CMK (cell line): ENCODE data around the gene PTPRC.

ENCODE experiments used
- DNase-seq: peaks from one replicate; pipeline ENCODE4 v3.0.0-alpha.2; 2010; ENCODE audit warnings: low read depth

The PTPRC gene

DNA sequence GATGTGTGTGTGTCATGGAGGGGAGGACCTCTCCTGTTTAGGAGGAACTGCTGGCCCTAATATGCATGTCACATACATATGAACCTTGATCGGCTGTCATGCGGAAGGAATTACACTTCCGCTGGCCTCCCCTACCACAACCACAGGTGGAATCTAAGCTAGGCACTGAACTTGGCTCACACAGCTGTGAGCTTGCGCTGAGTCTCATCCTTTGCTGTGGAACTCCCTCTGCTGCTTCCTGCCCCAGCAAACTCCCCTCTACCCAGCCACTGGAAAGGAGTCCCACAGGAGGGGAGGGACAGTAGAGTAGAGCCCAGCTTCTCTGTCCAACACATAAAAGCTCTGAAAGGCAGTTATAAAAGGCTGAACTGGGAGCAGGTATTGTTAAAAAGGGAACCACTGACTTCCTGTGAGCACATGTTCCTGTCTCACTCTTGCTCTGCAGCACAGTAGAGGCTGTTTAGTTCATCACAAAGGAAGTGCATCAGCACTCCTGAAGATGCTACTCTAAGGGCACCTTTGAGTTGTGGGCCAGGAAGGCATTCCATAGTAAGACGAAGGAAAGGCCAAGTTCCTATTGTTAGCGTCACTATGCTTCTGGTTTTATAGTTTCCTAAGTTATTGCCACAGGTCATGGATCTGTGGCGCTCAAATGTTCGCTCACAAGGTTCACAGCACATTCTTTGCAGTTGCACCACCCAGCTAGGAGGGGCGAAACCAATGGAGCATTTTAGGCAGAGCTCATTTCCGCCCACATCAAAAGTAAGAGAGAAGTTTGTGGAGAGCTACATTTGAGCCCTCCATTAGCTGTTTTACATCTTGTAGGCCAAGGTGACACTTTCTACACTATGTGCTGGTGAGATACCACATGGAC, 17.7 kb upstream of the PTPRC start:
- no peak for DNase-seq

DNA sequence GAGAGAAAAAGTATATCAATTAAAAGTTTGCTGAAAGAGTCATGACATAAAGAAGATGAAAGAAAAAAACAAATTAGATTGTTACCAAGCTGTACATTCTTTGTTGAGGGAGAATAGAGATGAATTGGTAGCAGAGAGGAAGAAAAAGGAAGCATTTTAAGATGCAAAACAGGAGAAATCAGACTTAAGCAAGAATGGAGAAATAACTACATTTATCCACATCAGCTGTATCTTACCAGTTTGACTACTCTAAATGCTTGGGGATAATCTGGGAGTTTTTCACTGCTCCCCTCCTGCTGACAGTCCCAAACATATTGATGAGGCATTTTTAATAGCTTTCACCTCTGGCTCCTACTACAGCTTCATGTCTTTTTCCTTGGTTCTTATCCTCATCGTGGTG, 16.8 kb upstream of the PTPRC start:
- no peak for DNase-seq

DNA sequence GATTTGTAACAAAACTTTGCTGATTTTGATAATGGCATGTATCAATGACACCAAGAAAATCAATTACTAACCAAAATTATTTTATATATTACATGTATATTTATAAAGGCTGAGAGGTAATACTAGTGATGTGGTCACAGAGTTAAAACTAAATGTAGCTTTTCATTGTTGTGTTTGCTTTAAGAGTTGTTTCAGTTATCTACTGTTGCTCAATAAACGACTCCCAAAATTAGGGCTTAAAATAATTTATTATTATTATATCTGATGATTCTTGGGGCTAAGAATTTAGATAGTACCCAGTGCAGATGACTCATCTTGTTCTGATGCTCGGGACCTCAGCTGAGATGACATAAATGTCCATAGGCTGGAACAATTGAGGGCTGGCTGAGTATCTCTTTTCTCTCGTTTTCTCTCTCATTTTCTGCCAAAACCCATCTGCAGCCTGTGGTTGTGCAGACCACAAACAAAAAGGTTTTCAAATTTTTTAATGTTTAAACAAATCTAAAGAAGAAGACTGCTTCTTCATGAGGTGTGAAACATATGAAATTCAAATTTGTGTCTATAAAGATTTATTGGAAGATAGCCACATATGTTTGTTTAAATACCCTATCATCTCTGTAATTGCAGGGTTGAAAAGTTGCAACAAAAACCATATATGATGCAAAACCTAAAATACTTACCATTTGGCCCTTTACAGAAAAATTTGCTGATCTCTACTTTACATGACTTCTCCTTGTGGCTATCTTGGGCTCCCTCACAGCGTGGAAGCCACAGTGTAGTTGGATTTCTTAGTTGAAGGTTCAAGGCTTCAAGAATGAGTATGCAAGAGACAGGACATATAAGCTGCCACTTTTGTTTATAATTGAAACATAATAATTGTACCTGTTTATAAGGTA, 14.8 kb upstream of the PTPRC start:
- DNase-seq = no peak

DNA sequence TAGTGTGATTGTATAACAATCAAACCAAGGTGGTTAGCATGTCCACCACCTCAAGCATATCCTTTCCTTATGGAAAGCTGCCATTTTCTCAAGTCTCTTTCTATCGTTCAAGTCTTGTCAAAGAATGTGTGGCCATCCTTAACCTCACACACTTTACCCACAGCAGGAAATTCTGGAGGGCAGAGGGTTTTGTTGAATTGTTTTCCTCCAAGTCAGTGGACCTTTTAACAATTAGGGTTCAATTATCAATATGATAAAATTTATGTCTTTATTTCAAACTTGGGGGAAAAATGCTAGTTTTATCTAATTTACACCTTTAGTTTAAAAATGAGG, 14.2 kb upstream of the PTPRC start:
- no peak for DNase-seq

DNA sequence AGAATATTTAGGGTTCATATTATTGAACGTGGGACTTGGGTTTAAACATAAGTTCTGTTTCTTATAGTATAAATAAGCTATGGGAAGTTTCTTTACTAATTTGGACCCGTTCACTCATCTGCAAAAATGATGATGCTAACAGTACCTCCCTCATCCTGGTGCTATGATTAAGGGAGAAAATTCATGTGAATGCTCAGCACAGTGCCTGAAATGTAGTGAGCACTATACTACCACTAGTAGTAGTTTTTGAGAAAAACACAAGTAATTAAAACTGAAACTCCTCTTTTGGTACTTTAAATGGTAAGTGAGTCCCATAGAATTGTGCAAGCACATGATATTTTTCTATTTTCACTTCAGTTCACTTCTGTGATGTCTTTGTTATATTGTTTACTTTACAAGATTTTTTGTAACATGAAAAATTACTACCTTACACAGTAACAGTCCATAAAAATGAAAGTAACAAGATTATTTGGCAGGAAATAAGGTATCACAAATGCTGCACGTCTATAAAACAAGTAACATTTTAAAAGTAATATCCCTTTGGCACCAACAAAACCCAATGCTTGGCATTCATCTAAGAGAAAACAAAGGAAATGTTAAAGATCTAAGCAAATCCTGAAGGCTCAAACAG, 11.3 kb upstream of the PTPRC start:
- DNase-seq = no peak

DNA sequence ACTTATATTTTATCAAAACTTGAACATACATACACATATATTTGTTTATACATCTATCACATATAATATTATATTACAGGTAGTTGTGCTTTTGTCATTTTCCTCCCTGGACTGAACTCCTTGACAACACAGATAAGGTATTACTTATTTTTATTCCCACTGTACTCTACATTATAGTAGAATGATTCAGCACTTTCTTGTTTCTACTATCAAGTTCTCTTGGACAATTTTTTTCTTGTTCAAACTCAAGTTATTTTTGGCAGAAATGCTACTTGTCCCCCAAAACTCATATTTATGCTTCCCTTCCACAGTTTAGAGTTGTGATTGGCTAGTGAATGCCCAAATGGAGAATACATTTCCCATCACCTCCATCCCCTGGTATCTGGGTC, 10.8 kb upstream of the PTPRC start:
- DNase-seq = no peak

DNA sequence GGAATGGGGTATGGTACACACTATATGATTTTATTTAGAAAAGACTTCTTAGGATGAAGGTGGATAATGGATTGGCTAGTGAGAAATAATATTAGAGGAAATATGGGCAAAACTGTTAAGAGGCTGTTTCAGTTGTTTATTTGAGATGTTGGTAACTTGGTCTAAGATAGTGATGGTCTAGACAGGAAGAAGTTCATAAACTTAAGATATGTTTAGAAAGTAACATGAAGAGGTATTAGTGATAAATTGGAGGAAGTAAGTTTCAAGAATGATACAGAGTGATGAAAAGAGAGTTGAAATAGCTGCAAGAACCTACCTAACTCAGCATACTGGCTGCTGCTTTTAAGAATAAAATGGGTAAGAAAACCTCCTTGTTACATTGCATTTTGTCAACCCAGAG, 9.2 kb upstream of the PTPRC start:
- no peak for DNase-seq

DNA sequence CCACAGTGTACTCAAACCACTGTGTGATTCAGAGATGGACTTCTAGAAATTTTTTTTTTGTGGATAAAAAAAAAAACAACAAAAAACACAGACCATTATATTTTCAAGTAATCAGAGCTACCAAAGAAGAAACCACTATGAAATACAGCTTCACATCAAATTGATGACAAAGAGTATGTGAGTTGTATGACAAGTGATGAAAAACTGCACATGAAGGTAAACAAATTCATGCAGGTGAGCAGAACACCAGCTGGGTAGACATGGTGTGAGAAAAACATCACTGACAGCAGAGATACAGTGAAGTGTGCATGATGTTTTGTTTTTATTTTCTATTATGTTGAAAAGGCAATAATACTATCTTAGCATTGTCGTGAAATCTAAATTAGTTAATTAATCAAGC, 8.0 kb upstream of the PTPRC start:
- DNase-seq = no peak

DNA sequence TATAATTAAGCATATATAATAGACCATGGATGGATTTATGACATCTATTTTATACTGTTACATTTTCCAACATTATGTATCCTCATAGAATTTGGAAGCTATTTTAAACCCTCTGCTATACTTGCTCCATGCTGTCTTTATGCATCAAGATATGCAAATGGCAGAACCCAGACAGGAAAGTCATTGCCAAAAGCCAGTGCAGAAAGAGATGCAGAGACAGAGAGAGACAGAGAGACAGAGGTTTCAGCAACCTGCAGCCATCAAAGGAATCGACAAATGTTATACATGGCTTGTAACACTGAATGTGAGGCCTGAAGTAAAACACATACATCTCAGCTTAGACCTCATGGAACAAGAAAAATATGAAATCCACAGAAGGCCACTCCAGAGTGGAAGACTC, 7.5 kb upstream of the PTPRC start:
- DNase-seq = no peak

DNA sequence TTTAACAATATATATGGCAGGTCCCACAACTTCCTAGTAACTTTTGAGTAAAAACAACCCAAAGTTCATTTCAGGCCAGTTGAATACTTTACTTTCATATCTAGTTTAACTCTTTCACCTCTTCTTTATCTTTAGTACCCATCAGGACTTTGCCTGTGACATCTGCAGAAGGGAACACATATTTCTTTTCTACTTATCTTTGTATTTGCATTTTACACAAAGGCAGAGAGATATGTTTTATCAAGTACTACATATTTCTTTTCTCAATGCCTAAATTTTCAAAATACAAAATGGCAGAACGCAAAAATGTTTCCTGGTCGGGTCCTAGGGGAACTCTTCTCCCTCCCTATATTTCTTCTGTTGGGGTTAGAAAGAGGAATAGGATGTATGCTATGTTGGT, 6.8 kb upstream of the PTPRC start:
- no peak for DNase-seq

DNA sequence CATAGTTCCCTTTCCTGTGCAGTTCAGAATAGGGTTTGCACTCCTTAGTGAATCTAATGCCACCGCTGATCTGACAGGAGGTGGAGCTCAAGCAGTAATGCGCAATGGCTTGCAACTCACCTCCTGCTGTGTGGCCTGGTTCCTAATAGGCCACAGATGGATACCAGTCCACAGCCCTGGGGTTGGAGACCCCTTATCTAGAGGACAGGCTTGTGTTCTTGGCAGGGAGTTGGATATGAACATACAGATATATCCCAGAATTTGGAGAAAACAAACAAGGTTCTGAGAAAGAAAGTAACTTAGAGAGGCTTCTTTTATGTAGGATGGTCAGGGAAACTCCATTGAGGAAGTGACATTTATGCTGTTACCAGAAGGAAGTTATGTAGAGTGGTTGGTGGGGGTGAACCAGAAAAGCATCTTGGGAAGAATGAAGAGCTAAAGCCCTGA, 5.1 kb upstream of the PTPRC start:
- peak; percentile 31 for DNase-seq

DNA sequence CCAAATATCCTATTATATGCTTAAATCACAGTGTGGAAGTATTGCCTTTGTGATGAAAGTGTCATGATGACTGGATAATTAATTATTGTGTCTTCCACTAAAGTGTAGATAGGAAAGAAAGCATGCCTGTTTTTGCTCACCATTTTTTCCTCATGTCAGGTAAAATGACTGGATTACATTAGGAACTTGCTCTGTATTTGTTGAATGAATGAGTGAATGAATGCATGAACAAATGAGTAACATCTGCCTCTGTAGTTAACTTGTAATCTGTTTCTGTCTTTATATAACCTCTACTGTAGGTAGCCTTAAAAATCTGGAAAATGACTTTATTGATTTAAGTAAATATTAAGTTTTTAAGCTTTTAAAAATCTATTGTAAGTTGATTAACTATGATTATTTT, 2.9 kb upstream of the PTPRC start:
- no peak for DNase-seq

DNA sequence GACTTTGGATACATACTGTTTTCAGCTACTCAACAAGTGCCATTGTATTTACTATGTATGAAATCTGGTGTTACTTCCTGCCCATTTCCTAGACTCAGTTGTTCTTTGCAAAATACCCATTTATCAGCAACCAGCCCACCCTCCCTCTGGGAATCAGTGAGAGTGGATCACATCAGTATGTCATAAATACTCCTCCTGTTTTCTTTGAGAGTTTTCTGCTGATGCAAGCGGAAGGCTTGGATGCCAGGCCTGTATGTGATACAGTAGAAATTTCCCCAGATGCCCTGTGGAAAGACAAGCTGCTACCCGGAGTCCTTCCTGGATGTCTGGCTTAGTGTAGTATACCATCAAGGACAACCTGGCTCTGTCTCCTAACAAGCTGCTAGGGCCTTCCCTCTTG, 2.4 kb upstream of the PTPRC start:
- DNase-seq = no peak

DNA sequence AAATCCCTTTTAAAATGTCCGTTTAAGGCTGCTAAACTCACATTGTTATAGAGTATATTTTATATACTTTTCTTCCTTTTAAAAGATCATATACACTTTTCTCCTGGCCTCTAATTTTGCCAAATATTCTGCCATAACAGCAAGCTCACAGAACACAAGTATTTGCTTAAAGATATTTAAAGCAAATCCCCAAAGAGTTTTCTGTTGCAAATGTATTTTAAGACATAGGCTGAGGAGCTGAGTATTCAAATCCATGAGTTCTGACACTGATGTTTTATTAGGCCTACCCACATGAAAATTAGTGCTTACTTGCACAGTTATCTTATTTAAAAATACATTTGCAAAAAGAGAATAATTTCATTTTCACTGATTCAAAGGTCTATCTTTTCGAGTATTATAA, 1.7 kb upstream of the PTPRC start:
- DNase-seq = no peak

DNA sequence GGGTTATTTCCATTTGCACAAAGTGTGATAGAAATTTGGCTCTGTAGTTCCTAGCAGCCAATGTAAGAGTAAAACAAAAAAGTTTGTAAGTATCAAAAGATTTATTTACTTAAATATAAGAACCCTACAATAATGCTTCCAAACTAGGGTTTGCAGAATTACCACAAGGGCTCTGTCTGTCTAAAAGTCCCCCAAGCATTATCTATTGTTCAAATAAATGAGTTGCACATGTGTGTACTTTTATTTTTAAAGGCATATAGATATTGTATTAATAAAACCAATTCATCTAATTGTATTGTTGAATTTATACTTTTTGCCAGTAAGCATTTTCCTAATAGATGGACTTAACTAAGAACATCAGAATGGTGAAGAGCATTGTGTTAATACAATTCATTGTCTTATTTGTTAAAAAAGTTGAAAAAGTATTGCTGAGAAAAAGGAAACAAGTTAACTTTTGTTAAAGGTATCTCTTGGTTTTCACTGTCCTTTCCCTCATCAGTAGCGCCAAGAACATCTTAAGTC, 863 bp upstream of the PTPRC start:
- no peak for DNase-seq

DNA sequence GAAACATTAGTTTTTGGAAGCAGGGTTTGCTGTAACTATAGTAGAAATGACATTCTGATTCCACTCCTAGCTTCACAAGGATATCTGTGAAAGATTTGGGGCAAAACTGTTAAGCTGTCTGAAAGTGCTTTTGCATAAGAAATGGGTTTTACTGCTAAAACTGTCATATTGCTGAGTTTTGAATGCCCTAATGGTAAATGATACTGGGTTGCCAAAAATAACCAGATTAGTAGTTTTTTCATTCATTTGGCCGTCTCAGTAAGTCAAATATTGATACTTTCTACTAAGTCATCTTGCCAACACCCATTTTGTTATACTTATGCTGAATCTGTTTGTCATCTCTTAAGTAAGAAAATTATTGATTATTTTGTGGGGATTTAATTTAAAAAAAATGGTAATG, 399 bp upstream of the PTPRC start:
- DNase-seq = no peak

DNA sequence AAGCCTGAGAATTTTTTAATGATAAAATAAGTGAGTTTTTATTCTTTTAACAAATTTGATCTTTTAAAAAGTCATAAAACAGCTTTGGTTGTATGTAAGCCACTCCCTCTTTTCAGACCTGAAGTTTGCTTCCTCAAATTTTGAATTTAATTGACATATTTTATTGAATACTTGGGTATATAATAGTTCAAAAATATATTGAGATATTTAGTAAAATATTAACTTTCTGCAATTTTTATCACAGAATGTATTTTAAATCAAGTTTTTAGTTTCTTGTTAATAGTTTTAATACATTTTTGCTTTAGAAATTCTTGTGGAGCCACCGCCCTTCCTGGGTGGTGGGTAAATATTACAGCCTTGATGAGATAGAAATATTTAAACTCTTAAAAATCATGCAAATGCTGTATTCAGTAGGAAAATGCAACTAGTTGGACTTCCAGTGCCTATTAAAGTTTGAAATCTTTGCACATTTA, 867 bp downstream of the PTPRC start:
- DNase-seq = no peak

DNA sequence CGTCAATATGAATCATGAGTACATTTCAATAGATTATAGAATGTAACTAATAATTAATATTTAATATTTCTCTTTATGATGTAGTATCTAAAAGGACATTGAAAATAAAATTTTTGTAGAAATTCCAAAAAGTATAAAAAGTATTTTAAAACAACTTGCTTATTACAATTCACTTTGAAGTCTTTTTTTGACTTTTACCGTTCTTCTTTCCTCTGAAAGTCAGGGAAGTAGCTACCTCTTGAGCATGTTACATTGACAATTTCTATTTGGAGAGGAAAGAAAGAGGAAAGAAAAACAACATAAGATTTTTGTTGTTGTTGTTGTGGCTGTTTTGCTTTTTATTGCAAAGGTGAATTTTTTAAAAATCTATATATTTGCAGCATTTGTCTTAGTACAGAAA, 1.3 kb downstream of the PTPRC start:
- DNase-seq = no peak

DNA sequence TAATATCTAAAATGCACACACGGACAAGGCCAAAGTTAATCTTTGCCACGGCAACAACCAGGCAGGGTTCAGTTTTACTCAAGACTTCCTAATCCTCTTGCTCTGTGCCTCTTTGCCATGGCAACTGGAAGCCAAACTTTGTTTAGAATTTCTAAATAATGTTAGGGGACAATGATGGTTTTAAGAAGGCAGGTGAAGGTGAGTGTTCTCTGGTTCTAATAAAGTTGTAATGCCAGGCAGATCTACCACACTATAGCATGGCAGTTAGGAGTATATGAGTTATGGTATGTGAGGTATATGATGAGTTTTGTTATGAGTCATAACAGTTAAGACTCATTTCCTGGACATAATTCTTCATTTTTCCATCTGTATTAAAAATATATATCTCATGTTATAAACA, 2.7 kb downstream of the PTPRC start:
- DNase-seq = no peak

DNA sequence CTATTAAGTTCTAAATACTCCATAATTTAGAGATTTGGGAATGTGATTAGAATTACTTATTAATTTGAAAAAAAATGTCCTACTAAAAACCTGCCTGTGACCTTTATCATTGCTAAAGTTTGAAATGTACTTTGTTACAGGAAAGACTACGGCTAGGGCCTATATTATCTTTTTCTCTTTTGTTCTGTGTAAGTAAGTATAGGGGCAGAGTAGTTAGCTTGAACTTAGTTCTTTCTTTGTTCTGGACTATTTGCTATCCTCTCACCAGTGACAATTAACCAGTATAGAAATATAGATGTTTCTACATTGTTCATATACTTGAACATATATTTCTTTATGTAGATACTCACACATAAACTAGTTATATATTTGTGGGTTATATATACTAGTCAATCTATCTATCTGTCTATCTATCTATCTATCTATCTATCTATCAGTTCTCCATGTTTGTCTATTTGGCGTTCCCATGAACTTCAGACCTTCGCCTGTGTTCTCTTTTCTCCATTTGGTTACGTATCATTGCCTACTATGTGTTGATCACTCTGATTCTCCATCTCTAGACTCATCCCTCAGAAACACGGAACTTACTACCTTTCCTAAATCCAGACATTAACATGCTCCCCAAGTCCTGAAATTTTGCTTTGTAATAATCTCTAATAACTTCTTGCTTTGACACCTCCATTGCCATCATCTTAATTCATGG, 3.3 kb downstream of the PTPRC start:
- no peak for DNase-seq

DNA sequence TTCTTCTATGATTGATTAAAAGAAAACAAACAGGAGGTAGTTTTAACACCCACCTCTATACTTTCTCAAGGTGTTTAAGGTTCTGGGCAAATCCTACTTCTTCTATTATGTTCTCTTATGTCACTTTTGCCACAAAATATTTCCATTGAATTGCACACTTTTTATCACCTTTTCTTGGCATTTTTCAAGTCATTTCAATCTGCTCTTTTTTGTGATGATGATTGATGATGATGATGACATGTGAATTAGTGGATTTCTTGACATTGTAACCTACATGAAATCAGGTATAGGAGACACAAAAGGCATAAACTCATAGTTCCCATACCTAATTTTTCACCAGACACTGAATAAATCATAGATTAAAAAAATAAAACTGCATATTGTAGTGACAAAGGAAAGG, 4.1 kb downstream of the PTPRC start:
- DNase-seq = no peak

DNA sequence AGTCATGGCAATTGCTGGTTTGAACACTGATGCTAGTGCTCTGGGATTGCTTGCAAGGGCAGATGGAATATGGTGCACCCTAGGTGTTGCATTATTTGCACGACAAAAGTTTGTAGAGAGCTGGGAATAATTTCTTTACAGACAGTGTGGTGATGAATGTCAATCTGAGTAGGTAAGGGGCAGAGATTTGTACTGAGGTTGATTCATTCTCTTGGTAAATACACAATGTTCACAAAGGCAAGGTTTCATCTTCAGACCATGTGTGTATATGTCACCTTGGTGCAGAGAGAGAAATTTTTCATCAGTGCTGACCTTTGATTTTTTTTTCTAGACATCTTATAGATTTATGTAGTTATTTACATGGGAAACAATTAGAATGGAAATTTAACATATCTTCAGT, 5.0 kb downstream of the PTPRC start:
- DNase-seq = no peak
